GM19035 (cell line): ENCODE measurements around the gene OR52M1.
"Not testable (repeated sequence)": the region's sequence is repeated elsewhere in the genome, so short reads cannot be mapped to it uniquely, and the experiment has no call there.

ENCODE experiments used
- ATAC-seq: cut with Tn5 transposase; IDR thresholded peaks from one replicate; pipeline ENCODE4 v1.9.1; 2021; ENCODE audit not compliant: unreplicated experiment

OR52M1 gene, protein sequence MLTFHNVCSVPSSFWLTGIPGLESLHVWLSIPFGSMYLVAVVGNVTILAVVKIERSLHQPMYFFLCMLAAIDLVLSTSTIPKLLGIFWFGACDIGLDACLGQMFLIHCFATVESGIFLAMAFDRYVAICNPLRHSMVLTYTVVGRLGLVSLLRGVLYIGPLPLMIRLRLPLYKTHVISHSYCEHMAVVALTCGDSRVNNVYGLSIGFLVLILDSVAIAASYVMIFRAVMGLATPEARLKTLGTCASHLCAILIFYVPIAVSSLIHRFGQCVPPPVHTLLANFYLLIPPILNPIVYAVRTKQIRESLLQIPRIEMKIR

DNA sequence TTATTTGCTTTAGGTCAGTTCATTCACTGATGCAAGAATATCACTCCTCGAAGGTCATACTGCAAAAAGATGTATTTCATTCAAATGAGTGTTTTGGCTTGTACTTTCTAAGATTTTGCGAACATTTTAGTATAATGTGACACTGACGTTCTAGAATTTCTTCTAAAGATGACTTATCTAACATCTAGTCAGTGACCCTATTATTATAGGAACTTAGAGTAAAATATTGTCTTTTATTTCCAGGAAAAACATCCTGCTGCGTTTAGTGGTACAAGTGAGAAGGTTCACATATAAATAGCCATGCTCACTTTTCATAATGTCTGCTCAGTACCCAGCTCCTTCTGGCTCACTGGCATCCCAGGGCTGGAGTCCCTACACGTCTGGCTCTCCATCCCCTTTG, at the start of gene OR52M1:
Gene OR52M1 (plus strand): TSS at position 301 of the 400 bp plus-strand sequence. CDS start 0 bp downstream, at position 301.
- ATAC-seq: no peak

DNA sequence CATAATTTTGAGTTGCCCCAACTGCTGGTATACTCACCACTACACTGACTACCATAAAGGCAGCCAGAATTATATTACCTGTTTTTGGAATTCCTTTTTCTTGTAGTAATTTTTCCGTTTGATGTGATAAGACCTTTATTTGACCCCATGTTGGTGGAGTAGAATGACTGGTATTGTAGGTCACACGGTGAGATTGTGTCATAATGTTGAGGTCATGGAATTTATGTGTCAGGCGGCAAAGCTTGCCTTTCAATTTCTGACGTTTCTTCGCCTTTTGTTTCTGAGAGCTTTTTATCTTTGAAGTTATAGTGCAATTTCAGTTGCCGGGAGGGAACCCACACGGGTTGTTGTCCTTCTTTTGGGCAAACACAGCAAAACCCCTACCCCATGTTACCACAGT, 49.5 kb upstream of the OR52M1 start:
- no peak for ATAC-seq

DNA sequence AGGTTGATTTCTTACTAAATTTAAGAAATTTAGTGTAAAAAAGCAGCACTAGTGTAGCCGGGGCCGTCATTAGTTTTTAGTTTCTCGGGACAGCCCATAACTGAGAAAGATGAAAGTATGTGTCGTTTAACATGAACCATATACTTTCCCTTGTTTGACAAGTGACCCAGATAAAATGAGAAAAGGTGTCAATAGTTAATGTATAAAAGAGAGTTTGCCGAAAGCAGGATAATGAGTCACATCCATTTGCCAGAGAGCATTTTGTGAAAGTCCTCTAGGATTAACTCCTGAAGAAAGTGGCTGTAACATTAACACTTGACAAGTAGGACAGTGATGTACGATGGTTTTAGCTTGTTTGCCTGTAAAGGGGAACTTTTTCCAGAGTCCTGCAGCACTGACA, 49.0 kb upstream of the OR52M1 start:
- no peak for ATAC-seq

DNA sequence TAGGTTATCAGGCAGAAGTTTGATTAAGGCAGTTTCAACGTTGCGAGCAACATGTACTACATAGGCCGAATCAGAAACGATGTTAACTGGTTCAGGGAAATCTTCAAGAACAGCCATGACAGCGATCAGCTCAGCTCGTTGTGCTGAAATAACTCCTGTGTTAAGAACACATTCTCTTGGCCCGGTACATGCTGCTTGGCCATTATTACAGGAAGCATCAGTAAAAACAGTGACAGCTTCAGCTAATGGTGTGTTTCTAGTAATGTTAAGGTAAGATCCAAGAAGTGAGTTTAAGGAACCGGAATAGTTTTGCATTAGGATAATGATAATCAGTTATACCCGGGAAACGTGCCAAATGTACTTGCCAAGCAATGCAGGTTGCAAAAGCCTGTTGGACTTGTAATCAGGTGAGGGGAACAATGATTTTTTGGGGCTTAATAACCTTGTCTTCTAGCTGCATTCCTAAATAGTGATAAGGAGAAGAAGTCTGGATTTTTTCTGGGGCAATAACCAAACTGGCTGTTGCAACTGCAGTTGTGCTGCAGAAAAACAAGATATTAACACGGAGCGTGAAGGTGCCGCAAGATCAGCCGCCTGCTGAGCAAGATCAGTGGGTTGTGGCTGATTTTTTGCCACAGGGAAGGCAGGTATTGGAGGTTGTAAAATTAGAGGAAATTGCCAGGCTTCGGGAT, 48.3 kb upstream of the OR52M1 start:
- no peak for ATAC-seq

DNA sequence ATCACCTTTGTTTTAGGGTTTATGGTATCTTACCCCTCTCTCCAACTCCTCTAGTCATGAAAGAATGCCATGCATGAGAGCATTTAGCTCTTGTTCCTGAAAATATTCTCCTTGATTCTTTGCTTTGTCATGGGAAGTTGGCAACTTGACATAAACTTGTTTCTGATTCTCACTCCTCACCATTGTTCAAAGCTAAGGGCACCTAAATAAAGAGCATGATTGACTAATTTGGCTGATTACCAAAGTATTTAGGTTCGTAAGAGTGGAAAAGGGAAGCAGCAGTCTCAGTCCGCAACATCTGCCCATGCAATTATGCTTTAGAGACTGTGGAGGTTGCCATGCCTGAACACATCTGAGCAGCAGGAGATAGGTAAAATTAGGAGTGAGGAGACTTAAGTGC, 36.1 kb upstream of the OR52M1 start:
- ATAC-seq: no peak

DNA sequence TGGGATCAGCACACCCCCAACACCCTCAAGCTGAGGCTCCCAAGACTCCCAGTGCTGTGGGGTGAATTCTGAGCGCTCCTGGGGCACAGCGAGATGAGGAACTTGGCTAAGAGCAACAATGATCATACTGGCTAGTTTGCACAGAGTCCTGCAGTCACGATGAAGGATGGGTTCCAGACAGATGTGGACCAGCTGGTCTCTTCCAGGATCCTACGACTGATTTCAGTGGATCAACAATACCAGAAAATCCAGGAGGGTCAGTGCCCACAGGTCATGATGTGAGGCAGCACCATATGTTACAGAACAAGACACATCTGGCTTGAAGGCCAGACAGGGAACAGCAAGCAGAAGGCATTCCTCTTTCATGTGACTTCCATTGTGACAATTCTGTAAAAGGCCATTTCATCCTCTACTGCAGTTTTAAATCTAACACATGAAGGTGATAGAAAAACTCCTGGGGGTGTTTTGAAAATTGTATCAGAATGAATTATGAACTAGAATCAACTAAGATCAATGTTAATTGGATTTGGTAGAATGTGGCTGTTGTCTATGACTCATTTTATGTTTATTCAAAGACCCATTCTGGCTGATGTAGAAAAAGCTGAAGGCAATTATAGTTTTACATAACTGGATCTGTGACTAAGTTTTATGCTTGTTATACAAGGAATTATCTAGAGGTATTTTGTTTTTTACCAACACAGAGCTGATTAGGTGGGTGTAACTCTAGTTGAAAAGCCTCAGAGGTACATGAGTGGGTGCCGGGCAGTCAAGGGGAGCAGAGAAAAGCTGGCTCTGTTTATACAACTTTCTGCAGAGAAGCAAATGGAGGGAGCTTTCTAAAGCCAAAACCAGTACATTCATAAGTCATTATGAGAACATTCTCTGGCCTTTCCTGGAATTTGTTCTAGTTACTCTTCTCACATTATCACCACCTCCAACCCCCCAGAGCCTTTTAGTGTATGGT, 33.4 kb upstream of the OR52M1 start:
- no peak for ATAC-seq

DNA sequence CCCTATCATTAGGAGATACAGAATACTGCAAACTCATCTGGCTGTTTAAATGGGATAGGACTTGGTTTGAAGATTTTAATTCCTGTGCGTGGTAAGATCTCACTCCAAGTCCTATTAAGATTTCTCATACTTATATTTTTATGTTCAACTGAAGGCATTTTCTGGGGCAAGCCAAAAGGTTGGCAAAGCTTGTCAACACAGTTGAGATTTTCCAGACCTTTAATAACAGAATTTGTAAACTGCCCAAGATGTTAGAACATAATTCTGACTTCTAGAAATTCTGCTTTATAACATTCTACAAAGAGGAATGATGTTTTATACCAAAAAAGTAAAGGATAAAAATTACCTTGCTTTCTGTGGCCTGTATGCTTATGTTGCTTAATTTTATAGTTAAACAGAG, 30.8 kb upstream of the OR52M1 start:
- ATAC-seq: no peak

DNA sequence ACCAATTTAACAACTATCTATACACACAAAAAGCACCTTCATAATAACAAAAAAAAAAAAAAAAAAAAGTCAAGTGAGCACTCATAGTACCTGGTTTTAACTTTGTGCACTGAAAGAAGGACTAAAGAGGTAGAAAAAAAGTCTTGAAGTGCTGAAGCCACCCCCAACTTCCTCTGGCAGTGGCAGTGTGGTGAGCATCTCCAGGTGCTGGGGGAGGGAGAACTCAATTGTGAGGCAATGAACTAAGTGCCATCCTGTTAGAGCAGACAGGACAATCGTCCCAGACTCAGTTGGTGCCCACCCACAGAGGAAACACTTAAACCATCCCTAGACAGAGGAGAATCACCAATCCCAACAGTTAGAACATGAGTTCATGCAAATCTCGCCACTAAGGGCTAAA, 22.7 kb upstream of the OR52M1 start:
- ATAC-seq: no peak

DNA sequence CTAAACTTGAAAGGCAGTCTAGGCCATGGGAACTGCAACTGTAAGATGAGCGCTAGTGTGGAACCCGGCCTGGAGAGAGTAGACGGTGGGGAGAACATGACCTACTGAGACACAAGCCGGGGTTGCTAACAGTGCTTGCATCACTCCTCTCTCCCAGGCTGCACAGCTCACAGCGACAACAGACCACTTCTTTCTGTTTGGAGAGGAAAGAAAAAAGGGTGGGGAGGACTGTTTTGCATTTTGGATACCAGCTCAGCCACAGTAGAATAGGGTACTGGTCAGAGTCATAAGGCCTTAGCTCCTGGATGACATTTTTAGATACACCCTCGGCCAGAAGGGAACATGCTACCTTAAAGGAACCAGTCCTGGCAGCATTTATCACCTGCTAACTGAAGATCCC, 22.2 kb upstream of the OR52M1 start:
- ATAC-seq: no peak

DNA sequence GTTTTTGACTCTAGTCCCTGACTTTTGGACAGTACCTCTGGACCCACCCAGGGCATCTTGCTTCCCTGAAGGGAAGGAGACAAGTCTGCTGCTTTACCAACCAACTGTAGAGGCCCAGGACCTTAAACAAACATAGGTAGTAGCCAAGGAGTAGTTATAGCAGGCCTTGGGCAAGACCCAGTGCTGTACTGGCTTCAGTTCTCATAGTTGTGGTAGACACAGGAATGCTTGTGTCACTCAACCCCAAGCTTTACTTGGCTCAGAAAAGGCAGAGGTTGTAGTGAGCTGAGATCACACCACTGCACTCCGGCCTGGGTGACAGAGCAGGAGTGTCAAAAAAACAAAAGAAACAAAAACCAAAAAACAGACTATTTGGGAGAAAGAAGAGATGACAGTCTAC, 21.3 kb upstream of the OR52M1 start:
- no peak for ATAC-seq

DNA sequence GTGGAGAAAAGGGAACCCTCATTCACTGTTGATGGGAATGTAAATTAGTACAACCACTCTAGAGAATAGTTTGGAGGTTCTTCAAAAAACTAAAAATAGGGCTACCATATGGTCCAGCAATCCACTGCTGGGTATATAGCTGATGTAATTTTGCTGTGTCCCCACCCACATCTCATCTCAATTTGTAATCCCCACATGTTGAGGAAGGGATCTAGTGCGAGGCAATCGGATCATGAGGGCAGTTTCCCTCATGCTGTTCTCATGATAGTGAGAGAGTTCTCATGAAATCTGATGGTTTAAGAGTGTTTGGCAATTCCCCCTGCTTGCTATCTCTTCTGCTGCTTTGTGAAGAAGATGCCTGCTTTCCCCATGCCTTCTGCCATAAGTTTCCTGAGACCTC, 17.1 kb upstream of the OR52M1 start:
- no peak for ATAC-seq

DNA sequence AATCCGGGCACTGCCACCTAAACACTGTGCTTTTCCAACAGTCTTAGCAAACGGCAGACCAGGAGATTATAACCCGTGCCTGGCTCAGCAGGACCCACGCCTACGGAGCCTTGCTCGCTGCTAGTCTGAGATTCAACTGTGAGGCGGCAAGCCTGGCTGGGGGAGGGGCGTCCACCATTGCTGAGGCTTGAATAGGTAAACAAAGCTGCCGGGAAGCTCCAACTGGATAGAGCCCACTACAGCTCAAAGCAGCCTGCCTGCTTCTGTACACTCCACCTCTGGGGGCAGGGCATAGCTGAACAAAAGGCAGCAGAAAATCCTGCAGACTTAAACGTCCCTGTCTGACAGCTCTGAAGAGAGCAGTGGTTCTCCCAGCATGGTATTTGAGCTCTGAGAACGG, 13.3 kb upstream of the OR52M1 start:
- ATAC-seq: not testable (repeated sequence)

DNA sequence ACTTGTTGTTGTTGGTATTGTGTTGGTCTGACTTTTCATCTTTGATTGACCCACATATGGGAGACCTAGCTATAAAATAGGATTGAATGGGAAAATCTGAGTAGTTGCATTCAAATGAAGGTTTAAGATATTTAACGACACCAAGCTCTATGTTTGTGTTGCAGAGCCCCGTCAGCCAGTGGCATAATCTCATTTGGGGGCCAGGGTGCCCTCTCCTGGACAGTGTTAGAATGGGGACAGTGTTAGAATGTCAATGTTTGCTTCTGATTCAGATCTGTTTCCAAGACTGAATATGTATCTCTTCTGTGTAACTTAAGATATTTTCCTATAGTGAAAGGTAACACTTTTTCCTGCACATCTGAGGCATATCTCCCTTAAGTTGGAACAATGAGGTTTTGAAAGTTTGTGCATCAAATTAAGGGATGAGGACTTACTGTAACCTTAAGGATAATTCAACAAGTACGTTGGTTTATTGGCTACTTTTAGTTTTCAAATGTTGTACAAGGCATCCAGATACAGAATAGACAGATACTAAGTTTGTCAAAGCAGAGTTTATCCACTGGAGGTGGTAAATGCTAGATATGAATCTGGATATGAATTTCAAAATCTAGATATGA, 5.3 kb upstream of the OR52M1 start:
- ATAC-seq: peak; percentile 75

DNA sequence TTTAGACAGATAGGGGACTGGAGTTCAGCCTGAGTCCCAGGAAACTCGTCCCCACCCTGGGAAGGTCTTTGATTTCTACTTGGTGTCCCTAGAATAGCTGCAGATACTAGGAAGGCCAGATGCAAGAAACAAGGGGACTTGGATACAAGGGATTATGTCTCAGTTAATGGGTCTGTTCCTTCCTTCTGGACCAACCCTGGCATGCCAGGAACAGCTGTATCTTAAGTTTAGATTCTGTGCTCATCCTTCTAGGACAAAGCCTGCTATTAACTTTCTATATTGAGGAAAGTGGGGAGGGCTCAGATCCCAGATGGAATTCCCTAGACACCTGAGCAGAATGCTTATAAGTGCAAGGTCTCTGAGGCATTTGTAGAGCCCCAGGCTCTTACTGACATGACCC, 3.9 kb upstream of the OR52M1 start:
- ATAC-seq: no peak

DNA sequence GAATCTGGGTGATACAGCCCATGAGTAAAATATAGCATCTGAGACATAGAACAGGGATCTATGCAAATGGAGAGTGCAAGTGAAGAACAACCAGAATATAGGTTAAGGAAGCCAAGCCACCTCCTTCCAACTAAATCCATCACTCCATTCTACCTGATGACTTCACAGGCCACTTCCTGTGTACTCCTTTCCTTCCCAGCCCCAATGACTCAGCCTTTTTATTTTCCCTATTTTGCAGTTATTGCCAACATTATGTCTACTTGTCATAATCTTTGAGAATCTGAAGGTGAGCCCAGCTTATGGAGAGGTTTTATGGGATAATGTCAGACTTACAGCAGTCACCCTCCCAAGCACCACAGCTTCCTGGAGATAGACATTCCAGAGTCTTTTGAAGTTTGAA, 1.4 kb upstream of the OR52M1 start:
- ATAC-seq: no peak

DNA sequence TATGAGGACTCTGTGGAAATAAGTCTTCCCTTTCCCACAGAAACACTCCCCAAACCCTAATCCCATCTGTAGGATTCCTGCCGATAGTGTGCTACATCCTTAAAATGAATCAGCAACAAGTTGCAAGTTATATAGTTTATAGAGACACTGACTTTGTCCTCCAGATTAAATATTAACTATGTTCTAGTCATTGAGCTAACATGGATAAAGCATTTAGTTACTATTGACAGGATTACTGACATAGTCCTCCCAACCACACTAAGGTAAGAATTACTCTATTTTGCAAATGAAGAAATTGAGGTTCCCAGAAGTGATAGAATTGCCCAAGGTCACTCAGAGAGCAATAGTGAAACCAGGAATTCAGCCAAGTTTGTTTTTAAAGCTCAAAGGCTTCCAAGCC, 1.9 kb downstream of the OR52M1 start:
- no peak for ATAC-seq

DNA sequence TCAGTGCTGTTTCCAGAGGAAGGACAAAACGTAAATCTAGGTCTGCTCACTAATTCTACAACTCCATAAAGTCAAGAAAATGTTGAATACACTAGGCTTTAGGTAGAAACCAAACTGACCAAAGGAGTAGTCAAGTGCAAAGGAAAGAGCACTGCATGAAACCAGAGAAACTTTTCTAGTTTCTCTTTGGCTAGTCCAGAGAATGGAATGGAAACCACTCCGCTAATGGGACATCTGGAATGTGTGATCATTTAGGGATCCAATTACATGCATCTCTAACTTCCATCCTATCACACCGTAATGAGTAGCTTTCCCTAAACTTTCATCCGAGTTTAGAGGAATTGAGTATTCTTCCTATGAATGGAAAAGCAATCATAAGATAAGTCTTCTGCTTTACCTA, 2.4 kb downstream of the OR52M1 start:
- no peak for ATAC-seq

DNA sequence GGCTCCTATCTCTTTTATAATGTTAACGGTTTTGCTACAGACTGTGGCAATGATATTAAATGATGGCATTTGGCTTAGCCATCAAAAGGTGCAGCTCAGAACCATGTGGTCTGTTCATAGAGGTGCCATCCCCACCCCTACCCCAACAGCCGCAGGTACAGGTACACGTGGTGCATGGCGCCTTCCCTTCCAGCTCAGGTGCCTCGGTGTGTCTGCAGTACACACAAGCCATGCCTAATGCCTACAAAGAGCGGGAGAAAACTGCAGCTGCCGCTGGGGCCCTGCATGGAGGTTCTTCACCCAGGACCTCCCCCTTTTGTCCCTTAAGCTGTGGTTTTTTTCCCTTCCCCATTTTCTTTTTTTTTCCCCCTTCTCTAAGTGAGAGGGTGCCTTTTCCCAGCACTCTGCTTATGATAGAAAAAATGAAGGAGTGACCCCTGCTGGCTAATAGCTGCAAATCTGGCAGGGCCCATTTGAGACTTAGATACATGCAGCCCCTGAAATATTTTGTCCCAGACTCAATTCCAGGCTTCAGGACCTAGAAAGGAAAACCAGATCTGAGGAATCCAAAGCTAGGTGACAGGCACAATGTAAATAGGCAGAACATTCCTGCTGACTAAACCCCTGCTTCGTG, 6.5 kb downstream of the OR52M1 start:
- no peak for ATAC-seq

DNA sequence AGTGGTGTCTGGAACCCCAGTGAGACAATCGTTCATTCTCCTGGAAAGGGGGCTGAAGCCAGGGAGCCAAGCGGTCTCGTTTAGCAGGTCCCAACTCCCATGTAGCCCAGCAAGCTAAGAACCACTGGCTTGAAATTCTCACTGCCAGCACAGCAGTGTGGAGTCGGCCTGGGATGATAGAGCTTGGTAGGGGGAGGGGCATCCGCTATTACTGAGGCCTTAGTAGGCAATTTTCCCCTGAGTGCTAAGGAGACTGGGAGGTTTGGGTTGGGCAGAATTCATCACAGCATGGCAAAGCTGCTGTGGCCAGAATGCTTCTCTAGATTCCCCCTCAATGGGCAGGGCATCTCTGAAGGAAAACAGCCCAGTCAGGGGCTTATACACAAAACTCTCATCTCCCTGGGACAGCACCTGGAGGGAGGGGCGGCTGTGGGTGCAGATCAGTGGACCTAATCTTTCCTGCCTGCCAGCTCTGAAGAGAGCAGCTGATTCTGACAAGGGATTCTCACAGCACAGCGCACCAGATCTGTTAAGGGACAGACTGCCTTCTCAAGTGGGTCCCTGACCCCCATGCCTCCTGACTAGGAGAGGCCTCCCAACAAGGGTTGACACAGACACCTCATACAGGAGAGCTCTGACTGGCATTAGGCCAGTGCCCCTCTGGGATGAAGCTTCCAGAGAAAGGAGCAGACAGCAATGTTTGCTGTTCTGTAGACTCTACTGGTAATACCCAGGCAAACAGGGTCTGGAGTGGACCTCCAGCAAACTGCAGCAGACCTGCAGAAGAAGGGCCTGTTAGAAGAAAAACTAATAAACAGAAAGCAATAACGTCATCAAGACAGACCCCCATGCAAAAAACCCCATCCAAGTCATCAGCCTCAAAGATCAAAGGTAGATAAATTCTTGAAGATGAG, 14.8 kb downstream of the OR52M1 start:
- ATAC-seq: no peak

DNA sequence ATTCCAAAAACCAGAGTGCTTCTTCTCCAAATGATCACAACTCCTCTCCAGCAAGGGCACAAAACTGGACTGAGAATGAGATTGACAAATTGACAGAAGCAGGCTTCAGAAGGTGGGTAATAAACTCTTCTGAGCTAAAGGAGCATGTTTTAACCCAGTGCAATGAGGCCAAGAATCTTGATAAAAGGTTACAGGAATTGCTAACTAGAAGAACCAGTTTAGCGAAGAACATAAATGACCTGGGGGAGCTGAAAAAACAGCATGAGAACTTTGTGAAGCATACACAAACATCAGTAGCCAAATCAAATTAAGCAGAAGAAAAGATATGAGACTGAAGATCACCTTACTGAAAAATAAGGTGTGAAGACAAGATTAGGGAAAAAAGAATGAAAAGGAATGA, 15.5 kb downstream of the OR52M1 start:
- ATAC-seq: no peak
